HepG2 (cell line): ENCODE results near the gene PRKAR2B. TPM values are rescaled to one million over a fixed set of nuclear protein-coding genes. Genes with fewer than 3 reads are reported as not detected.

Experiments used
- ATAC-seq: fragments of 200-7000 bp; cut with Tn5 transposase; 3 replicates; pipeline ENCODE4 v1.9.1; 2020; ENCODE audit warnings: mild to moderate bottlenecking, moderate library complexity
- BruUV-seq: library from RNA; stranded (reverse); fragments of 400-500 nt; replicated peaks from 2 replicates; lab custom pipeline; 2021; lab: Mats Ljungman, UMichigan
- CTCF ChIA-PET: fragments of 300-600 bp; formaldehyde crosslinking; extraction: SDS; loops from one replicate; lab custom pipeline; 2021; ENCODE audit warnings: low total read pairs, inconsistent platforms, low intra/inter-chr PET ratio; lab: Yijun Ruan, JAX
- POLR2A ChIA-PET: fragments of 350-600 bp; sonication (Branson Sonifier 250); formaldehyde crosslinking; loops from one replicate; lab custom pipeline; 2020; ENCODE audit warnings: antibody characterized with exemption, inconsistent platforms; lab: Yijun Ruan, JAX
- DNase-seq: peaks from one replicate; pipeline ENCODE4 v3.0.0-alpha.2; 2015; ENCODE audit warnings: low spot score
- FAIRE-seq: peaks from 3 replicates; lab custom pipeline; 2011; peaks lifted over from hg19 to GRCh38; lab: Jason Lieb, UNC
- H2AFZ ChIP-seq: one replicate; pipeline ENCODE4 v1.6.1; 2011; ENCODE audit warnings: low read length, inconsistent platforms
- H3K27ac ChIP-seq: fragments of 300-600 bp; 3 replicates; pipeline ENCODE4 v1.8.0; 2011; ENCODE audit warnings: mixed run types, mild to moderate bottlenecking, mixed read lengths, low read length, inconsistent platforms; ENCODE audit not compliant: insufficient read depth; ENCODE audit errors: extremely low read length
- H3K27me3 ChIP-seq, 2 experiments: fragments of 200-600 bp in 1 of 2; 2 replicates in 1 of 2; 3 replicates in 1 of 2; pipeline versions ENCODE4 v1.6.0 to v1.8.0; 2011; ENCODE audit warnings: low read length in 2 of 2, mild to moderate bottlenecking in 2 of 2, moderate library complexity in 2 of 2, inconsistent platforms in 1 of 2; ENCODE audit not compliant: insufficient read depth in 2 of 2, control insufficient read depth in 1 of 2
- H3K36me3 ChIP-seq, 2 experiments: fragments of 200-600 bp in 1 of 2; replicated peaks in 1 of 2; 2 replicates in 1 of 2; 3 replicates in 1 of 2; pipeline versions ENCODE4 v1.5.1 to v1.8.0; 2011; ENCODE audit warnings: low read length in 2 of 2, inconsistent platforms in 1 of 2; ENCODE audit not compliant: insufficient read depth in 2 of 2, control insufficient read depth in 1 of 2
- H3K4me1 ChIP-seq: 2 replicates; pipeline ENCODE4 v1.5.1; 2012; ENCODE audit warnings: low read length, inconsistent platforms; ENCODE audit not compliant: insufficient read depth
- H3K4me2 ChIP-seq: 2 replicates; pipeline ENCODE4 v1.6.0; 2011; ENCODE audit warnings: low read depth, low read length, inconsistent platforms
- H3K4me3 ChIP-seq, 3 experiments: fragments of 200-600 bp in 1 of 3; sonication (generic), shearing (Covaris generic) in 1 of 3; replicated peaks in 1 of 3; 2 replicates each; pipeline ENCODE4 v1.5.1; 2011 to 2016; ENCODE audit warnings: low read length in 3 of 3, inconsistent platforms in 2 of 3, low read depth in 2 of 3, mild to moderate bottlenecking in 2 of 3, control low read depth in 1 of 3, mixed read lengths in 1 of 3; ENCODE audit not compliant: insufficient read depth in 1 of 3
- H3K79me2 ChIP-seq: one replicate; pipeline ENCODE4 v1.6.1; 2011; ENCODE audit warnings: low read length, inconsistent platforms; ENCODE audit not compliant: insufficient read depth
- H3K9ac ChIP-seq: 2 replicates; pipeline ENCODE4 v1.6.0; 2011; ENCODE audit warnings: mild to moderate bottlenecking, low read depth, low read length, inconsistent platforms; ENCODE audit not compliant: insufficient read depth
- H3K9me3 ChIP-seq: 2 replicates; pipeline ENCODE4 v1.5.1; 2012; ENCODE audit warnings: mild to moderate bottlenecking, low read length
- H4K20me1 ChIP-seq: 2 replicates; pipeline ENCODE4 v1.6.0; 2011; ENCODE audit warnings: inconsistent platforms, mild to moderate bottlenecking, low read length, moderate library complexity; ENCODE audit not compliant: insufficient read depth
- AGO2 ChIP-seq: fragments of 200-400 bp; formaldehyde crosslinking; optimal IDR thresholded peaks from 2 replicates; pipeline ENCODE3; 2017; ENCODE audit warnings: mild to moderate bottlenecking, low read depth, low read length, moderate library complexity
- ATF6 ChIP-seq: sonication (generic); formaldehyde crosslinking; conservative IDR thresholded peaks from 2 replicates; pipeline ENCODE4 v1.4.0; 2020; ENCODE audit warnings: missing genetic modification reagents
- ETV6 ChIP-seq: sonication (generic); formaldehyde crosslinking; conservative IDR thresholded peaks from 2 replicates; pipeline ENCODE4 v1.4.0; 2020; ENCODE audit warnings: missing genetic modification reagents
- GLMP ChIP-seq: sonication (generic); formaldehyde crosslinking; IDR thresholded peaks from 2 replicates; pipeline ENCODE4 v1.9.0; 2021; ENCODE audit warnings: missing genetic modification reagents, mild to moderate bottlenecking, borderline replicate concordance
- IRF1 ChIP-seq: sonication (generic); formaldehyde crosslinking; IDR thresholded peaks from 2 replicates; pipeline ENCODE4 v1.4.0; 2020; ENCODE audit warnings: low read depth, mild to moderate bottlenecking, missing genetic modification reagents
- MTA1 ChIP-seq: sonication (generic); formaldehyde crosslinking; IDR thresholded peaks from 2 replicates; pipeline ENCODE4 v1.4.0; 2020; ENCODE audit warnings: missing genetic modification reagents, mild to moderate bottlenecking, borderline replicate concordance
- SAFB2 ChIP-seq: sonication (generic); formaldehyde crosslinking; IDR thresholded peaks from 2 replicates; pipeline ENCODE4 v1.5.1; 2020; ENCODE audit warnings: missing genetic modification reagents, low read depth, mild to moderate bottlenecking, borderline replicate concordance
- SIN3A ChIP-seq: IDR thresholded peaks from 2 replicates; pipeline ENCODE4 v1.6.1; 2011; ENCODE audit warnings: low read depth, mild to moderate bottlenecking, control low read depth, low read length, borderline replicate concordance
- SOX5 ChIP-seq: IDR thresholded peaks from 2 replicates; pipeline ENCODE4 v1.6.1; 2016; ENCODE audit warnings: borderline replicate concordance
- TP53 ChIP-seq: sonication (generic); formaldehyde crosslinking; conservative IDR thresholded peaks from 2 replicates; pipeline ENCODE4 v1.4.0; 2020; ENCODE audit warnings: missing genetic modification reagents
- ZBTB20 ChIP-seq: sonication (generic); formaldehyde crosslinking; IDR thresholded peaks from 2 replicates; pipeline ENCODE4 v1.8.1; 2023; ENCODE audit warnings: missing genetic modification reagents, low read depth, mild to moderate bottlenecking, borderline replicate concordance
- ZNF207 ChIP-seq: fragments of 450-650 bp; IDR thresholded peaks from 2 replicates; pipeline ENCODE4 v1.6.1; 2016; ENCODE audit warnings: antibody characterized with exemption, borderline replicate concordance
- ZNF282 ChIP-seq: fragments of 450-650 bp; IDR thresholded peaks from 2 replicates; pipeline ENCODE4 v1.6.1; 2018; ENCODE audit not compliant: partially characterized antibody
- ZNF3 ChIP-seq: IDR thresholded peaks from 2 replicates; pipeline ENCODE4 v1.7.0; 2017; ENCODE audit warnings: inconsistent platforms
- ZNF460 ChIP-seq: sonication (generic); formaldehyde crosslinking; IDR thresholded peaks from 2 replicates; pipeline ENCODE4 v1.5.1; 2020; ENCODE audit warnings: missing genetic modification reagents, mild to moderate bottlenecking, borderline replicate concordance
- ZNF563 ChIP-seq: sonication (generic); formaldehyde crosslinking; IDR thresholded peaks from 2 replicates; pipeline ENCODE4 v1.8.0; 2022; ENCODE audit warnings: mild to moderate bottlenecking, moderate library complexity, missing genetic modification reagents
- ZNF652 ChIP-seq: IDR thresholded peaks from 2 replicates; pipeline ENCODE4 v1.6.1; 2016; ENCODE audit warnings: low read depth, borderline replicate concordance
- ZNF670 ChIP-seq: sonication (generic); formaldehyde crosslinking; IDR thresholded peaks from 2 replicates; pipeline ENCODE4 v1.8.0; 2022; ENCODE audit warnings: mild to moderate bottlenecking, missing genetic modification reagents, borderline replicate concordance
- ZNF781 ChIP-seq: sonication (generic); formaldehyde crosslinking; IDR thresholded peaks from 2 replicates; pipeline ENCODE4 v1.5.1; 2020; ENCODE audit warnings: borderline replicate concordance, mild to moderate bottlenecking, missing genetic modification reagents; ENCODE audit errors: not compliant biosample characterization
- ZNF784 ChIP-seq: sonication (generic); formaldehyde crosslinking; IDR thresholded peaks from 2 replicates; pipeline ENCODE4 v1.5.1; 2020; ENCODE audit warnings: missing genetic modification reagents, mild to moderate bottlenecking, borderline replicate concordance
- WGBS: methylation state at CpG from one replicate; pipeline ENCODE4 v1.1.6; 2017; ENCODE audit warnings: low lambda C conversion rate; 5-methylcytosine and 5-hydroxymethylcytosine counted together
- in situ Hi-C: cut with HindIII; loops from 2 replicates; pipeline ENCODE4 v1.10.0; 2017; ENCODE audit warnings: low pct_unique_long_range_greater_than_20kb; ENCODE audit not compliant: extremely low pct_ligation_motif_present
- intact Hi-C: fragments of 100-400 bp; cut with micrococcal nuclease; formaldehyde crosslinking; loops from one replicate; pipeline ENCODE4 v1.10.0; 2022; ENCODE audit not compliant: unreplicated experiment
- polyA plus RNA-seq, 8 experiments: library from polyadenylated mRNA; depleted of rRNA in 3 of 8; stranded (reverse) in 7 of 8; unstranded in 1 of 8; fragments of >200 nt; fragmentation: Illumina TruSeq in 4 of 8; extraction: Trizol in 4 of 8; gene quantifications; 2 replicates each; pipeline versions ENCODE4 v1.2.1 to v1.2.3, GENCODE V29; 2011 to 2016; ENCODE audit warnings: low read depth in 4 of 8, missing spikeins in 1 of 8, mixed read lengths in 1 of 8; ENCODE audit not compliant: insufficient read depth in 1 of 8
- total RNA-seq, 5 experiments: library from RNA; depleted of rRNA; stranded (reverse); fragments of >200 nt; fragmentation: Illumina TruSeq; extraction: Trizol; gene quantifications; 2 replicates each; pipeline ENCODE4 v1.2.3, GENCODE V29; 2016; ENCODE audit warnings: low read depth in 1 of 5

PRKAR2B gene
- total and polyA plus RNA-seq, 2 of the 13 experiments (the other 11 are each of a cell fraction or from before 2014, with no cell fraction given) = not detected

DNA sequence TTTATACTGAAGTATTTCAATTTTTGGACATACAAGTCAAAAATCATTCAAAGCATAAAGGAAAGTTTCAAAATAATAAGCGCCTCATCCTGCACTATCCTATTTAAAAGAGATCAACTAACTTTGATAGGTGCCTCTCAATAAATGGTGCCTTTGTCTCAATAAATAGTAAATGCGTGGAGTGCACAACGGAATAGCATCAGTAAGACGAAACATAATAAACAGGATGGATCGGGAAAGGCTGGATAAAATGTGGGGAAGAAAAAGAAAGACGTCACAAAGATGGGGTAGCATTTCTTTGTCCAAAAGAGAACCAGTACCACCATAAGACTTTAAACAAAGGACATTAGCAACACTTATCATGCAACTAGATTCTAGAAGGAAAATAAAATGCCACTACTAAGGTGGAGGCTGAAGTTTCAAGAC is 571 bp upstream of the PRKAR2B start:
- Histone ChIP-seq H3K79me2 (no peaks in the 10 kb centered on the region), H3K4me1 (peaks cover 9% of the 10 kb centered on the region), H3K36me3 (no peaks in the 10 kb centered on the region), H3K4me3 (peak overlapping the region; percentile 2 to 70 (median 21); a peak in 3 of 6 replicates), H3K9me3 (no peaks in the 10 kb centered on the region), H2AFZ (no peak overlapping the region), H3K27me3 (peaks cover 3 to 33% of the 10 kb centered on the region in 2 experiments; a peak in 4 of 5 replicates), H3K9ac (no peak overlapping the region), H3K4me2 (peak overlapping the region; percentile 76), H3K27ac (no peak overlapping the region), H4K20me1 (no peaks in the 10 kb centered on the region)
- FAIRE-seq = no peak
- TF ChIP-seq TP53 (no peak), AGO2 (no peak), SAFB2 (CRISPR knock-in tag) (no peak), ZNF652 (CRISPR knock-in tag) (no peak), GLMP (no peak), MTA1 (CRISPR knock-in tag) (no peak), SOX5 (CRISPR knock-in tag) (no peak), ZNF460 (CRISPR knock-in tag) (no peak), ZNF781 (no peak), ZBTB20 (CRISPR knock-in tag) (no peak), SIN3A (no peak), ZNF563 (CRISPR knock-in tag) (no peak), ZNF282 (no peak), ATF6 (CRISPR knock-in tag) (no peak), ZNF207 (no peak), ETV6 (CRISPR knock-in tag) (no peak), ZNF3 (no peak), ZNF784 (CRISPR knock-in tag) (no peak), ZNF670 (CRISPR knock-in tag) (no peak), IRF1 (no peak)
- WGBS = 50% methylated on average over 6 of the region's 6 CpGs
- no peak for DNase-seq
- no peak for ATAC-seq
- POLR2A ChIA-PET = no interaction called here
- BruUV-seq = no TSS peak
- in situ Hi-C loops = no loop called here
- CTCF ChIA-PET = no interaction called here
- intact Hi-C loops = no loop called here
